Middle frontal gyrus (tissue), 1 donor: ENCODE results near the gene CCDC182.
A peak's percentile ranks its signal among the peaks of the same experiment; 100 is the strongest.

ENCODE experiments used
- DNase-seq: peaks from one replicate; pipeline ENCODE4 v3.0.0-alpha.2; 2015; ENCODE audit warnings: low spot score; ENCODE audit errors: extremely low spot score

Gene CCDC182

DNA sequence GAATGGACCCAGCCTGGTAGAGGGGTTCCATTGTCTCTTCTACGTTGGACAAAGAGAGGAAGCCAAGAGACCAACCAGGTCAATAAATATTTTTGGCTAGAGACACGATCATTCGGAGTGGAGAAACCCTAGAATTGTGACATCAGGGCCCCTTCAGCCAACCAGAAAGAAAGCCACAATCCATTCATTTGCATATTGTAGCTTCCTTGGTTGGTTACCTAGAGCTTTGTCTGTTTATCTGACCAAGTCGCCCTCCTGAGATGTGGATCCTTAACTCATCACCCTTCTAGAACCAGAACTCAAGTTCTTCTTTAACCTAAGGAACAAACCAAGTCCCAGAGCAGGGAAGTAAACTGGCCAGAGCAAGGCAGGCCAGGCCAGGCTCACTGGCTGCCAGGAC lies at the start of gene CCDC182:
CCDC182 (minus strand) TSS at position 58 of the 400 bp plus-strand sequence; CDS start at position 31, 27 bp downstream.
- DNase-seq, result no peak

- DNase-seq, result no peak
Observed at GRCh38 chr17:57794841-57795240, 49.7 kb upstream of the CCDC182 start.

DNA sequence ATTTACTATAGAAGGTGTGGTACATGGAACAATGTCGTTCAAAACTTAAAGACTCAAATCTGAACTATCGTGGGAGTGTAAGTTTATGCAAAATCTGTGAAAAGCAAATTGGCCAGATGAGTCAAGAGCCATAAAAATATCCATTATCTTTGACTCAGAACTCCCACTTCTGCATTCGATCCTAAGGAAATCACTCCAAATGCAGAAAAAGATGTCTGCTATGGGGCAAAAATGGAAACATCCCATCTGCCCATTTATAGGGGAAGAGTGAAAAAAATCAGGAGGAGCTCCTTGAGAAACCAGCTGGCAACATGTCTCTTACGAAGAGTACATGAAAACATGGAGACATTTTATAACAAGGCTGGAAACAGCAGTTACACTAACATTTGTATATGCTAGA lies 43.6 kb upstream of the CCDC182 start:
- DNase-seq, result peak; percentile 69

- DNase-seq, result no peak
Observed at GRCh38 chr17:57785022-57785421, 39.9 kb upstream of the CCDC182 start.

- DNase-seq, result no peak
Observed at GRCh38 chr17:57784226-57784895, 39.3 kb upstream of the CCDC182 start.

DNA sequence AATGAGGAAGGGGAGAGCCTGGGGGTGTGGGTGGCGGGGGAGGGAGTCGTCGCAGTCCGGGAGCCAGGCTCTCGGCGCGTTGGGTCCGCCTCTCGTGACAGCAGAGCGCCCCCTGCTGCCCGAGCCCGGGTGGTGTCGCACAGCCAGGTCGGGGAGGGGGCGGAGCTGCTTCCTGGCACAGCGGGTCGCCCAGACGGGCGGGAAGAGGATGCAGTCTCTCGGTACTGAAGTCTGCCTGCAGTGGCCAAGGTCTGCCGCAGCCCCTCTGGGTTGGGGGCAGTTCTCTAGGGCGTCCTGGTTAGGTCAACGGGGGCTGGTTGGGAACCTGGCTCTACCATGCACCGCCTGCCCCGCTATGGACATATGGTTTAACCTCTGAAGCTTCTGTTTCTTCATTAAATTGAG lies 38.2 kb upstream of the CCDC182 start:
- peak; percentile 47 for DNase-seq

DNA sequence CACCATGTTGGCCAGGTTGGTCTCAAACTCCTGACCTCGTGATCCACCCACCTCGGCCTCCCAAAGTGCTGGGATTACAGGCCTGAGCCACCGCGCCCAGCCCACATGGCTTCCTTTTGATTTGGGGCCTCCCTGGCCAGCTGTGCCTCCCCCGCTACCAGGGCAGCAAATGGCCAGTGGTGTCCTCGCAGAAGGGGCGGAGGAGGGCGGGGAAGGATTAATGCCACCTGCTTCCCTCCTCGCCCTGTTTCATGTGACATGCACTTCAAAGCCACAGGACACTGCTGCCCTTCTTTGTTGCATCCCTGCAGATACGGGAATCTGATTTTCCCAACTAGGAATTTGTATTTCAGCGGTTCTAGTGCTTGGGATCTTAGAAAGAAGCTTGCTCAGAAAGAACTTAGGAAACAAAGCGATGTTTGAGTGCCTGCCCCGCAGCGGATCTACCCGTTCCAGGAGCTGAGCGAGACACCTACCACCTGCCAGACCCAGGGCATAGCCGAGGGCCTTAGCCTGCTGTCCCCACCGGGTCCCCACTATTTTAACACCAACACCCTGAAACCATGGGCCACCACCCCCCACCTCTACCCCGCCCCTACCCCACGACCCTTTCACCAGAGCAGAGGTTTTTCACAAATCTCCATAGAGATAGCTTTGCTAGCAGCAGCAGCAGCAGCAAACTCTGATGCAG lies 37.7 kb upstream of the CCDC182 start:
- no peak for DNase-seq

DNA sequence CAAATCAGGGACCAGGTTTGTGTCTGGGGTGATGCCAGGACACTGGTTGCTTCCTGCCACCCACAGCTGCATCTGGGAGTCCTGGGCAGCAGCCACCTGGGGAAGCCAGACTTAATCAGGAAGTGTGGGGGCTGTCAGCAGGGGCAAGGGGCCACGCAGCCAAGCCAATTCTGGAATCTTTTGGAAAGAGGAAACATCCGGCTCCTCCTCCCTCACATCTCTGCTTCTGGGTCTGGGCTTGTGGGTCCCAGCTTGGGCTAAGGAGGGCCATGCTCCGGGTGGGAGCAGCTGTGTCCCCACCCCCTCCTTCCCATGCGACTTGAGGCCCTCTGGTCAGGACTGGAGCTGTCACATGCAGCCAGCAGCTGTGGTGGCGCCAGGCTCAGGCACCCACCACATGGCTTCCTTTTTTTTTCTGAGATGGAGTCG lies 37.0 kb upstream of the CCDC182 start:
- DNase-seq, result no peak

DNA sequence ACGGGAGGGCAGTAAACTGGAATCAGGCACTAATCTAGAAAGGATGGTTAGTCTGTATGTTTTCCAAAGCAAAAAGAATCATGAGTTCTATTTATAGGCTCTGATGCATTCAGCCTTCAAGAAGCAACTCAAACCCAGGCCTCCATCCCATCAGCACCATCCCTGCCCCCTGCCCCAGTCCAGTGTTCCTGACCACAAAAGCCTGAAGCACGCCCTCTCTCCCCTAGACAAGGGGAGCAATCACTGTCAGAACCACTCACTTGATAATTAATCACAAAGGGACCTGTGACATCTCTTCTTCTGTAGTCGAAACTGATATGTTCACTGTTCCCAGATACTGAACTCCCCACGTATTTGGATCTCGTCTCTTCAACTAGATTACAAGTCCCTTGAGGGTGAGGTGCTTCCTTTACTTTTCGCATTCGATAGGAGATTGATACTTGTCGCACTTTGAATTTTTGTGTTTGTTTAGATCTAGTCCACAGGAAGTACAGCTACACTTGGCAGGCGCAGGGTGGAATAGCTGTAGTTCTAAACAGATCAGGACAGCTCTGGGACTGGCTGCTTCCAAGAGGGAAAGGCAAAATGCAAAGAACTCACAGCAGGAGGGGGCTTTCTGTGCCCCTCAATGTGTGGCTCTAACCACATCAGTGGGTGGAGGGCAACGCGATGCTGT lies 36.4 kb upstream of the CCDC182 start:
- DNase-seq, result no peak

- DNase-seq, result no peak
Observed at GRCh38 chr17:57779706-57780105, 34.6 kb upstream of the CCDC182 start.

- no peak for DNase-seq
Observed at GRCh38 chr17:57778306-57778705, 33.2 kb upstream of the CCDC182 start.

GRCh38 chr17:57776366-57776765 lies 31.3 kb upstream of the CCDC182 start:
- no peak for DNase-seq

GRCh38 chr17:57774872-57775271 lies 29.8 kb upstream of the CCDC182 start:
- no peak for DNase-seq

DNA sequence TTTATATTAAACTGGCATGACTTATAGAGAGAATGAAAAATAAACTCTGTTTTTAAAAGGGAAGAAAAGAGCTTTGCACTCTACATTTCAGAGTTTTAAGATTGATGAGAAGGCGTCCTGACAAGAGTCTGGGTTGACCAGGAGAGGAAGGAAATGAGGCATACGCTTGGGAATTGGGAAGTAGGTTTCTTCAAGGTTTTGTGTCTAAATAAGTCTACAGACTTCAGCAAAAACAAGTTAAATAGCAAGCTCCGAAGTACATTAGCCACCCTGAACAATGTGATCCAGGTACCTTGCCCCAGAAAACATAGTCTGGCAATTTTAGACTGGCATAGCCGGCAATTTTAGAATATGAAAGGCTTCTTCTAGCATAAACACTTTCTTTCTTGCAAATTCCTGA lies 28.5 kb upstream of the CCDC182 start:
- no peak for DNase-seq

GRCh38 chr17:57772774-57773173 lies 27.7 kb upstream of the CCDC182 start:
- DNase-seq, result no peak

- no peak for DNase-seq
Observed at GRCh38 chr17:57767561-57767960, 22.5 kb upstream of the CCDC182 start.

DNA sequence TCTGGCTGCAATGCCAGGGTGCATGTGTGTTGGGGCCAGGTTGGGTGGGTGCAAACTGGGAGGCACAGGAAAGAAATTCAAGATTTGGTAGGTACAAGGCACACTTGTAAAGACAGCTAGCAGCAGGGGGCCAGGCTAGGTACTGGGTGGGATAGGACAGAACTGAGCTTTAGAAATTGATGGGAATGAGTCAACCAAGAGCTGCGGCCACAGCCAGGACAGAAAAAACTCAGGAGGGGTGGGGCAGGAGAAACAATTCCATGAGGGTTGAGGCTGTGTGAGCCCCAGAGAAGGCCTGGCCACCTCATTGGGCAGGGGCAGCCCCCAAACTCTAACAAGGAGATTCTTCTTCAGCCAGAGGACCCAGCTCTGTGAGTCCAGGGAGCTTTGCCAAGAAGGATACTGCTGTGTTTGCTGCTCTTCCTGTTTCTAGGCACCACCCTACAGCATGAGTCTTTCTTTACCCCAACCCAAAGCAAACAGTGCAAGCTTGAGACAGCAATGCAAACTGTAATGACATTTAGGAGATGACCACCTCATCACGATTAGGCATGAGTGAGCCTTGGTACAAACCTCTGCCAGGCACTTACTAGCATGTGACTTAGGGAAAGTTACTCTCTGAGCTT lies 21.3 kb upstream of the CCDC182 start:
- DNase-seq, result no peak

- DNase-seq, result no peak
Observed at GRCh38 chr17:57762452-57763395, 17.6 kb upstream of the CCDC182 start.

DNA sequence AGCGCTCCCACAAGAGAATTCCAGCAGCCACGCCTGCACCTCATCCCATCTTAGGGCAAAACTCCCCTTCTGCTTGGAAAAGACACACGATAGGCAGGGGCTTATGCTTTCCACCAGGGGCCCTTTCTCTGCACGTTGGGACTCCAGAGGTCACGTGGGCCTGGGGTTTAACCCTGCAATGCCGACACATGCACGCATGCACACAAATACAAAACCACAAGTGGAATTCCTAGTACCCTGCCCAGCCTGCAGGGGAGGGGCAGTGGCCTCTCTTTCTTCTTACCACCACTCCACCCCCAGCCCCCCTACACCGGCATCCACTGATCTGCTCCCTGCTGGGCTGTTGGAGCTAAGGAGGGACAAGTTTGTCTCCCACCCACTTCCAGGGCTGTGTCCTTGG lies 16.8 kb upstream of the CCDC182 start:
- no peak for DNase-seq

- DNase-seq, result no peak
Observed at GRCh38 chr17:57760046-57760445, 14.9 kb upstream of the CCDC182 start.

DNA sequence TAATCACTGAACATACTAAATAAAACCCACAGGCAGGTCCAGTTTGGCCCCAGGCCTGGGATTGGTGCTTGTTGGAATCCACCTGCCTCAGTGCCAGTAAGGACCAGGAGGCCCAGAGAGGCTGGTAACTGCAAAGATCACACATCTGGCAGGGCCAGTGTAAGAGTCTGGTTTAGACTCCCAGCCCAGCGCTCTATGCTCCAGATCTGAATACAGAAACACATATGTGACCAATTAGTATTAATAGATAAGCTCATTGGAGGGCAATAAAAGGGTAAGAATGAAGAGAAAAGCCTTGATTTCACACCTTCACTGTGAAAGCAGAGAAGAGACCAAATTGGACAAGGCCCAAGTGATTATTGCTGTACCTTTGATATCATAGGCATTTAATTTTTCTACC lies 13.6 kb upstream of the CCDC182 start:
- DNase-seq, result no peak
